GM12874 (cell line): ENCODE results near the gene NIT1.

ENCODE experiments used
- TF ChIP-seq, protein P1 (sequence below): IDR thresholded peaks from 2 replicates; pipeline ENCODE4 v1.5.1; 2011; ENCODE audit warnings: low read depth, mild to moderate bottlenecking, control low read depth, low read length, moderate library complexity; ENCODE audit not compliant: insufficient read depth

Gene NIT1

DNA sequence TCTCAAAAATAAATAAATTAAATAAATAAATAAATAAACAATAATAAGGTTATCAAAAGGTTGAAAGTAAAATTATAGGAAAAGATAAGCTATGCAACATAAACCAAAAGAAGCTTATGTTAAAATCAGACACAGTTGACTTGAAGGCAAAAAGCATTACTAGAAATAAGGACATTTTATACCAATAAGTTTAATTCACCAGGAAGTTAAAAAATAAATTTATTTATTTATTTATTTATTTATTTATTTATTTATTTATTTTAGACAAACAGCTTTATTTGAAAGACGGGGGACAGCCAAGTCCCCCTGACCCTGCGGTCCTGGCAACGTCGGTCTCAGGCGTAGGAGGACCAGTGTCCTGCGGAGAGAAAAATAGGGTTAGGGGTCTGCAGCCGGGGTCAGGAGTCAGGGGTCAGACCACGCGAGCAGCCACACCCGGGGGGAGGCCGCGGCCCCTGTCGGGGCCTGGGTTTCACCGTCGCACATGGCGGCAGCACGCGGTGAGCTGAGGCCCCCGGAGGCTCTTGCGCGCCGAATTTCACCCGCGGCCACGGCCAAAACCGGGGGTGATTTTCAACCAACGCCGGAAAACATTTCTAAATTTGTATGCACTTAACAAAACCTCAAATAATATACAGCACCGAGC, 23.0 kb downstream of the NIT1 start:
- TF ChIP-seq, protein P1, sequence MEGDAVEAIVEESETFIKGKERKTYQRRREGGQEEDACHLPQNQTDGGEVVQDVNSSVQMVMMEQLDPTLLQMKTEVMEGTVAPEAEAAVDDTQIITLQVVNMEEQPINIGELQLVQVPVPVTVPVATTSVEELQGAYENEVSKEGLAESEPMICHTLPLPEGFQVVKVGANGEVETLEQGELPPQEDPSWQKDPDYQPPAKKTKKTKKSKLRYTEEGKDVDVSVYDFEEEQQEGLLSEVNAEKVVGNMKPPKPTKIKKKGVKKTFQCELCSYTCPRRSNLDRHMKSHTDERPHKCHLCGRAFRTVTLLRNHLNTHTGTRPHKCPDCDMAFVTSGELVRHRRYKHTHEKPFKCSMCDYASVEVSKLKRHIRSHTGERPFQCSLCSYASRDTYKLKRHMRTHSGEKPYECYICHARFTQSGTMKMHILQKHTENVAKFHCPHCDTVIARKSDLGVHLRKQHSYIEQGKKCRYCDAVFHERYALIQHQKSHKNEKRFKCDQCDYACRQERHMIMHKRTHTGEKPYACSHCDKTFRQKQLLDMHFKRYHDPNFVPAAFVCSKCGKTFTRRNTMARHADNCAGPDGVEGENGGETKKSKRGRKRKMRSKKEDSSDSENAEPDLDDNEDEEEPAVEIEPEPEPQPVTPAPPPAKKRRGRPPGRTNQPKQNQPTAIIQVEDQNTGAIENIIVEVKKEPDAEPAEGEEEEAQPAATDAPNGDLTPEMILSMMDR = no peak

DNA sequence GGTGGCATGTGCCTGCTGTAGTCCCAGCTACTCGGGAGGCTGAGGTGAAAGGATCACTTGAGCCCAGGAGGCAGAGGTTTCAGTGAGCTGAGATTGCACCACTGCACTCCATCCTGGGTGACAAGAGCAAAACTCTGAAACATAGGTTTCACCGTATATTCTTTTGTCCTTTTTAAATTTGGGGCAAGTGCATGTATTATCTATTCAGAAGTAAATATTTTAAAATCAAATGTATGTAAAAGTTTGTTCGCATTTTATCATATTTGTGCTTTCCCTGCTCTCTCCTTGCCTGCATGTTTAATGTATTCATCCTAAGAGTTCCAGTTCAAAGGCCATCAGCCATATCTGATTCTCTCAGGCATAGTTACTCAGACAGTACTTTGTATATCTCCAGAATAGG, 27.9 kb downstream of the NIT1 start:
- TF ChIP-seq, protein P1 = no peak

DNA sequence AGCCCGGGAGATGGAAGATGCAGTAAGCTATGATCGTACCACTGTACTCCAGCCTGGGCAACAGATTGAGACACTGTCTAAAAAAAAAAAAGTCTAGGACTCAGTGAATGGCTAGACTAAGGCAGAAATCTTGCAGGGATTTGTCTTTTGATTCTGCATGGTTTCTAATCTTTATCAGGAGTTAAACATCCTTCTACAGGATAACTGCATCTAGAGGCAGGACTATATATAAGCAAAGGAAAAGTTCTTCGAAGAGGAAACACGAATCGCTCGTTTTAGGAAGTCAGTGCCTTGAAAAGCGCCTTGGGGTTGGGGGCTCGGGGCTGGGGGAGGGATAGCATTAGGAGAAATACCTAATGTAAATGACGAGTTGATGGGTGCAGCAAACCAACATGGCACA, 35.3 kb downstream of the NIT1 start:
- TF ChIP-seq, protein P1 = no peak

DNA sequence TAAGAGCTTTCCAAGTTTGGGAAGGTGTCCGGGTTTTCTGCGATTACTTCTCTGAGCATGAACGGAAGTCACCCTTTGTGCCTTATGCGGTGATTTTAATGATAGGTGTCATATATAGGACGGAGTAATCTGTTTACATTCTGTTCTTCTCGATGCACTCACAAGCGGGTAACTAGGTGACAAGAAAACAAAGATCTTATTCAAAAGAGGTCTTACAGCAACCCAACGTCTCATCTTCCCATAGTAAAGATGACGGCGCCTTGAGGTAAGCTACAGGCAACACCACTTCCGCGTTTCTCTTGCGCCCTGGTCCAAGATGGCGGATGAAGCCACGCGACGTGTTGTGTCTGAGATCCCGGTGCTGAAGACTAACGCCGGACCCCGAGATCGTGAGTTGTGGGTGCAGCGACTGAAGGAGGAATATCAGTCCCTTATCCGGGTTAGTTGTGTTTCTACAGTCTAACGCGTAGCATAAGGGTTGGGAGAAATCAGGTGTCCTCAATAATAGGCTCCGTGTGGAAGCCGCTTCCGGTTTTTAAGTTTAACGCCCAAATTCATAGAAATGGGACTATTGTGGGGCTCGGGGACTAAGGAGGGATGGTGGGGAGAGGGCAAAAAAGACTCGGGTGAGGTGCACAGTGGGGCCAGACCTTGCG, 35.9 kb downstream of the NIT1 start, which contains the start of gene UFC1:
TSS of gene UFC1 (plus strand) at position 297 of the 656 bp plus-strand sequence. CDS start at position 317, 20 bp downstream.
- TF ChIP-seq, protein P1 = no peak

DNA sequence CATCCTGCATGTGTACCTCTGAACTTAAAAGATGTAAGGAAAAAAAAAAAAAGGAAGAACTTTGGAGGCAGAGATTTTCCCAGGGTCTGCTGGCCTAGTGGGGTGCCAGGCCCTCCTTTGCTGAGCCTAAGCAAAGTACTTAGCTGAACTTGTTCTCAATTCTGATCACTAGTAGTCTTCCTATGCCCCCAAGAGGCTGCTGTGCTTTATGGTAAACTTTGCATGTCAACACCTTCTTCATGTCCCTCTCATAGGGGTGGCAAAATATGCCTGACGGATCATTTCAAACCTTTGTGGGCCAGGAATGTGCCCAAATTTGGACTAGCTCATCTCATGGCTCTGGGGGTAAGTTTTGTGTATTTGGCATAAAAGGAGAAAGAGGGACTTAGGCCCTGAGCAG, 40.0 kb downstream of the NIT1 start:
- TF ChIP-seq, protein P1 = no peak

DNA sequence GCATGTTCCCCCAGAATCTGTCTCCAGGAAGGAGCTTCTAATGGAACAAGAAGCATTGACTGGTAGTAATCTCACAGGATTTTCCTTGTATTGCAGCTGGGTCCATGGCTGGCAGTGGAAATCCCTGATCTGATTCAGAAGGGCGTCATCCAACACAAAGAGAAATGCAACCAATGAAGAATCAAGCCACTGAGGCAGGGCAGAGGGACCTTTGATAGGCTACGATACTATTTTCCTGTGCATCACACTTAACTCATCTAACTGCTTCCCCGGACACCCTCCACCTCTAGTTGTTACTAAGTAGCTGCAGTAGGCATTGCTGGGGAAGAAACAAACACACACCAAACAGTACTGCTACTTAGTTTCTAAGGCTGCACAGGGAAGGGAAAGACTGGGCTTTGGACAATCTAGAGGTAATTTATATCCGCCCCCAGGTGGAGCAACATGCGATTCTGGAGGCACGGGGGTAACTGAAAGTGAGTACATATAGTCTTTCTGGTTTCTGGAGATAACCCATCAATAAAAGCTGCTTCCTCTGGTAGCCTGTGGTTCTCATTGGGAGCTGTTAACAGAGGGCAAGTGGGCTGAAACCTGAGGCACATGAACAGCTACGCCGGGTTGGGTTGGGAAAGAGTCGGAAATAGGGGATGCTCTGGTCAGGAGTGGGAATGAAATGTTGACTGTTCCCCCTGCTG, 40.6 kb downstream of the NIT1 start:
- TF ChIP-seq, protein P1 = no peak

DNA sequence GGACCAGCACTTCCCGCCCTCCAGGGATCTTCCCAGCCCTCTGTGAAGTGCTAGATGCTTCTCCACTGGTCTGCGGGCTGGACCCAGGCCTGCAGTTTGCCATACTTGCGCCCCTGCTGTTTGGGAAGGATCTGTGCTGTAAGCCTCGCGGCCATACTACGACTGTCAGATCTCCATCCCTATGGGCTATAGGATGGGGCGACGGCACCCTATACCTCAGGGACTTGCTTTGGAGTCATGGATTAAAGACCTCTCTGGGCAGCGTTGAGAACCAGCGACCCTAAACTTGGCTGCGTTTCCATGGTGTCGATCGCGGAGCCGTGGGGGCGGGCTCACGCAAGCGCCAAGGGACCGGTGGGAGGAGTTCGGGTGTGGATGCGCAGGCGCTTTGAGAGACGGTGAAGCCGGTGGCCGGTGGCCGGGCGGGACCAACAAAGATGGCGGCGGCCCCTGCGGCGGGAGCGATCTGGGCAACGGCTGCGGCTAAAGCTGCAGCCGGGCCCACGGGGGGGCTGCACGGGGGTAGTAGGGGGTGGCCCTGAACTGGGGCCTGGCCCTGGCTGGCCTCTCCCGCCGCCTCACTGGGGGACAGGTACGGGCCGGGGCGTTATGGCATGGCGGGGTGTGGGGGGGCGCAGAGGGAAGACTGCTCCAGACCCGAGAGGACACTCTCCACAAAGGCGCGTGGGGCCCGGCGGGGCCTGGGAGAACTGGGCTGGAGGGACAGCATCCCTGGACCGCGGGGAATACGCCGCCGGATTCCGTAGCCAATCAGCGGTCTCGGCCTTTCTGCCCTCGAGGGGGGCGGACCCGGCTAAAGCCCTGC, 41.4 kb downstream of the NIT1 start, which contains the start of gene USP21:
TSS of gene USP21 (plus strand) at position 414 of the 826 bp plus-strand sequence. CDS start 1,141 bp downstream, outside the sequence.
- TF ChIP-seq, protein P1 = no peak
